Left kidney (tissue), 8 donors: Measurements from ENCODE around the gene XAGE3. TPM values are rescaled to one million over a fixed set of nuclear protein-coding genes. Genes with fewer than 3 reads are reported as not detected.
"Not testable (repeated sequence)": the region's sequence is repeated elsewhere in the genome, so short reads cannot be mapped to it uniquely, and the experiment has no call there.

ENCODE experiments used
- DNase-seq: peaks from one replicate; pipeline ENCODE4 v3.0.0-alpha.2; 2013
- long read RNA-seq, 8 donors: transcript quantifications; one replicate each; lab custom pipeline, GENCODE V29; 2026
- polyA plus RNA-seq: library from polyadenylated mRNA; unstranded; fragments of 120-200 nt; gene quantifications from one replicate; pipeline ENCODE4 v1.2.1, GENCODE V29; 2013; ENCODE audit not compliant: insufficient read length

XAGE3 gene, protein sequence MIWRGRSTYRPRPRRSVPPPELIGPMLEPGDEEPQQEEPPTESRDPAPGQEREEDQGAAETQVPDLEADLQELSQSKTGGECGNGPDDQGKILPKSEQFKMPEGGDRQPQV
- polyA plus RNA-seq, result not detected
- long read RNA-seq, donor 1, result 0 reads
- long read RNA-seq, donor 2, result 0 reads
- long read RNA-seq, donor 3, result 0 reads
- long read RNA-seq, donor 4, result 0 reads
- long read RNA-seq, donor 5, result 0 reads
- long read RNA-seq, donor 6, result 0 reads
- long read RNA-seq, donor 7, result 0 reads
- long read RNA-seq, donor 8, result 0 reads

GRCh38 chrX:52867610-52868348, at the start of gene XAGE3:
XAGE3 (minus strand) TSS chrX:52868083; CDS start chrX:52867133, 950 bp downstream.
- no peak for DNase-seq

DNA sequence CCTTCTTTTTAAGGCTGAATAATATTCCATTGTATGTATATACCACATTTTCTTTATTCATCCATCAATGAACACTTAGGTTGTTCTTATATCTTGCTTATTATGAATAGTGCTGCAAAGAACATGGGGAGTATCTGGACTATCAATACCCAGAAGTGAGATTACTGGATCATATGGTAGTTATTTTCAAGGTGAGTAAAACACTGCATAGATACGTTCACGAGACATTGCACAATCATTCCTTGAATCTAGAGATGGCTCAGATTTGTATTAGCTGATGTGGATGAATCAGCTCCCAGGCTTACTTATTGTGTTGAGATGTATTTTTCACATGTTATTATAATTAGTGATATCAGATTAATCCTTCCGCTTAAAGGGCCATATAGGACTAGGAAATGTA, 46.8 kb upstream of the XAGE3 start:
- not testable (repeated sequence) for DNase-seq

- DNase-seq, result not testable (repeated sequence)
These were observed 45.8 kb upstream of the XAGE3 start for GRCh38 chrX:52913681-52914080.

DNA sequence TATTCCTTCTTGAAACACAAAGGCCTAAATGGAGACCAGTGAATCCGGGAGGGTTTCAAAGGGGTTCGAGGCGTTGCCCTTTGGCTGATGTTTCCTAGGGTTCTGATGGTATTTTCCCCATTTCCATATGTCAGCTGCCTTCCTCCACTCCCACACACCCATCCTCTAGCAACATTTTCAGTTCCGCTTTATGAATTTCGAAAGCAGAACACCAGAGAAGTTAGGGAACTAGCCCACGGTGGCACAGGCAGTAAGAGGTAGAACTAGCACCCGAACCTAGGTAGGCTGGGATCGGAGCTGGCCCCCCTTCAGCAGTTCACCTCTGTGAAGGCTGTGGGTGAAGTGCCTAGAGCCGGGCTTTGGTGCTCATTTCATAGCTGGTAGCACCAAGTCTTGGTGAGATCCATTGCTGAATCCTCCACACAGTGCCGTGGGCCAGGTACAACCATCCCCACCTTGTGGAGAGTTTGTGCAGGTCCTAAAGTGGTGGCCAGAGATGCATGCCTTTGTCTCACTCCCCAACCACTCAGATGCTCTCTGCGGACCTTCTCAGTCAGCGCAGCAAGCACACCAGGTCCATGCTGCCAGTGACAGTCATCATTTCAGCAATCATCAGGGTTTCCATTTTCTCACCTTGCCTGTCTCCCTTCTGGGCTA, 41.6 kb upstream of the XAGE3 start:
- not testable (repeated sequence) for DNase-seq

DNA sequence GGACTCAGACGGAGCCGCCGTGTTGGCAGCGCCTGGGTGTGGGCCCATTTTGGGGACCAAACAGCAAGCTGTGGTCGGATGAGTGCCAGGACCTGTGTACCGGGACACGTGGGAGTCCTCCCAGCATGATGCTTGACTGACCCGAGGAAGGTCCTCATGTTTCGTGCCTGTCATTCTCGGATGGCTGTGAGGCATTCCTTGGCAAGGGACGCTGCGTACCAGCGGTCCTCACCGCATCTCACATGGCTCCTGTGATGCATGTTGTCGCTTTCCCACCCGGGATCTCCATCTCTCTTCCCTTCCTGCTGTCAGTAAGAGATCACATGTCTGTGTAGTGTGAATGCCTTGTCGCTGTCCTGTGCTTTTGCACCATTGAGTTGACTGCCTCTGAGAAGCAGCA, 40.0 kb upstream of the XAGE3 start:
- DNase-seq, result not testable (repeated sequence)

GRCh38 chrX:52907137-52907536, 39.3 kb upstream of the XAGE3 start:
- not testable (repeated sequence) for DNase-seq

DNA sequence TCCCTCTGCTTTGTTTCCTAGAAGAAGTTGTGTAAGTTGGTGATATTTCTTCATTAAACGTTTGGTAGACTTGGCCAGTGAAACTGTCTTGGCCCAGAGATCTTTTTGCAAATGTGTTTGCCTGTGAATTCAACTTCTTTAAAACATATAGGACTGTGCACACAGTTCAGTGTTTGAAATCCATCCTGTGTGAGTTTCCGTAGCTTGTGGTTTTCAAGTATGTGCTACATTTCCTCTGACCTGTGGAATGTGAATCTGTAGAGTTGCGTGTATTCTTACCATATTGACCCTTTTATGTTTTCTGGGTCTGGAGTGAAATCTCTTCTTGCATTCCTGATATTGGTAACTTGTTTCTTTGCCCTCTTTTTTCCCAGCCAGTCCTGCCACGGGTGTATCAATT, 38.2 kb upstream of the XAGE3 start:
- DNase-seq, result not testable (repeated sequence)

DNA sequence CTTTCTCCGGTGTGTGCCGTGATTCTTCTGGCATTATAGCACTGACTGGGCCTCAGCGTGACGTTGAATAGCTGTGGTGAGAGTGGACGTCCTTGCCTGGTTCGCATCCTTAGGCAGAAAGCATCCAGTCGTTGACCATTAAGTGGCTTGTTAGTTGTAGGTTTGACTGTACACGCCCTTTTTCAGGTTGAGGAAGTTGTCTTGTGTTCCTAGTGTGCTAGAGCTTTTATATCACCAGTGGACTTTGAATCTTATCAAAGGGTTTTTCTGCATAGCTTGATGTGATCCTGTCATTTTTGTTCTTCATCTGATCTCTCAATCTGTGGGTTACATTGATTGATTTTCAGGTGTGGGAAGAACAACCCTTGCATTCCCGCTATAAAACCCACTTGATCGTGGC, 37.6 kb upstream of the XAGE3 start:
- not testable (repeated sequence) for DNase-seq

DNA sequence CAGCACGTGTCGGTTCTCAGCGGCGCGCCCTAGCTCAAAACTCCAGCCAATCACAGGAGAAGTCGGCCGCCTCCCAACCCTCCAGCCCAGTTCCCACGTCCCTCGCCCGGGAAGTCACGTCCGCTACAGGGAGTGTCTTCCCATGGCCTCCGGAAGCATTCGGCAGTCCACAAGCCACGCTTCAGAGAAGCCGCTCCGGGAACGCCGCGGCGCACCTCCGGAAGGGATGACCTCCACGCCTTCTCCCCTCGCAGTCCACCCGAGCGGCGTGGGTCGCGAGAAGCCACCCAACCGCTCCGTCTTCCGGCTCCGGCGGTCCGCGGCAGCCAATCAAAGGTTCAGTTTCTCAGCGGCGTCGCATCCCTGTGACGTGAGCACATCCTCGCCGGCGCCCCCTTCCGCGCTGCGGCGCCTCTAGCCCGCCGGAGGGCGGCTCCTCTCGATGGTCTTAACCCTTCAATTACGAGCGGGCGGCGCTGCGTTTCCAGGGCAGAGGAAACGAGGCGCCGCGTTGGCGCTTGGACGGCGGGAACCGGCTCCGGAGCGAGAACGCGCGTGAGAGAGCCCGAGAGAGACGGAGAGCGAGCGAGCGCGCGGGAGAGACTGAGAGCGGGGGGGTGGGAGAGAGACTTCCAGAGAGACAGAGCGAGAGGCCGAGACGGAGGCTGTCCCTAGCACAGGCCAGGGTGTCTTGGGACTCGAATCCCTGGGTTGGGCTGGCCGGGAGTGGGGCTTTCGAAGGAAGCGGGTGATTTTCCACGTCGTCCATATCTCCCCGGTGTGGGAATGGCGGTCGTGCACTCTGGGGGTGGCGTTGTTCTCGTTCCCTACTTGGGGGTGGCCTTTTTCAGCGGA, 29.2 kb upstream of the XAGE3 start, which contains the start of gene FAM156B:
FAM156B (plus strand) TSS at position 476 of the 855 bp plus-strand sequence. CDS start 9,896 bp downstream, outside the sequence.
- not testable (repeated sequence) for DNase-seq

GRCh38 chrX:52896438-52896837, 28.6 kb upstream of the XAGE3 start:
- not testable (repeated sequence) for DNase-seq

DNA sequence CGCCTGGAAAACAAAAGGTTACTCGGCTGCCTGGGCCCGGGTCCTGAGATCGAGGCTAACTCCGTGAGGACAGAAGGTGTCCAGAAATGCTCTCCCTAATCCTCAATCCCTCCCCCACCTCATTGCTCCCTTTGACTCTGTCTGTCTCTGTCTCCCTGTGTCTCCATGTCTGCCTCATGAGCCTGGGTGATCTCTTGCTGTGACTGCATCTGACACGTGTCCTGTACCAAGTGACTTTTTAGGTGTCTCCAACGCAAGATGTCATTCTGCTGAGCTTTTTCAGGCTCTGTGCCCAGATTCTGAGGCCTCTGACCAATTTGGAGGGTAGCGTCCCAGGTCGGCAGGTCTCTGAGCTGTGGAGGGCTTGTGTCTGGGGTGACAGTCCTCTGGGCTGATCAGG, 20.2 kb upstream of the XAGE3 start:
- not testable (repeated sequence) for DNase-seq

GRCh38 chrX:52887459-52887858, 19.6 kb upstream of the XAGE3 start:
- DNase-seq, result not testable (repeated sequence)

GRCh38 chrX:52876386-52876785, 8.5 kb upstream of the XAGE3 start:
- DNase-seq, result not testable (repeated sequence)

DNA sequence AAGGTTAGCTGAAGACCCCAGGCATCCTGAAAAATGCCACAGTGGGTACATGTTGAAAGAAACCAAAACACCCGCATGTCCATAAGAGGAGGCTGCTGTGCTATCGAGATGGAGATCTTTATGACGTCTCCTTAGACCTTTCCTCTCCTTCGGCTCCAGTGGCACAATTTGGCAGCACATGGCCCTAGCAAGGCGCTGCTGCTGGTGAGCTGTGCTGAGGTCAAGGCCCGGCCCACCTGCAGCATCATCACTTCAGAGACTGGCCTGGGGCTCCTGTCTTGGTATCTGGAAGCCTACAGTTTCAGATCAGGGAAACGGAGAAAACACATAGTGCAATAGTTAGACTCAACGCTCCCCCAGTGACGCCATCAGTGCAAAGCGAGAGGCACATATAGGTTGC, 7.6 kb upstream of the XAGE3 start:
- DNase-seq, result not testable (repeated sequence)

- DNase-seq, result no peak
These were observed 6.8 kb upstream of the XAGE3 start for GRCh38 chrX:52874661-52875060.

DNA sequence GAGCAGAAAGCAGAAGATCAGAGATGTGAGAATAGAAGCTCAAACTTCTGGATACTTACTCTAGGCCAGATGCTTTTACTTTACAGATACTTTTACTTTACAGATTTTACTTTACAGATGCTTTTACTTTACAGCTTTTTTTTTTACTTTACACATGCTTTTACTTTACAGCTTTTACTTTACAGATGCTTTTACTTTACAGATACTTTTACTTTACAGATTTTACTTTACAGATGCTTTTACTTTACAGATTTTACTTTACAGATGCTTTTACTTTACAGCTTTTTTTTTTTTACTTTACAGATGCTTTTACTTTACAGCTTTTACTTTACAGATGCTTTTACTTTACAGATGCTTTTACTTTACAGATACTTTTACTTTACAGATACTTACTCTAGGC, 5.9 kb upstream of the XAGE3 start:
- not testable (repeated sequence) for DNase-seq

DNA sequence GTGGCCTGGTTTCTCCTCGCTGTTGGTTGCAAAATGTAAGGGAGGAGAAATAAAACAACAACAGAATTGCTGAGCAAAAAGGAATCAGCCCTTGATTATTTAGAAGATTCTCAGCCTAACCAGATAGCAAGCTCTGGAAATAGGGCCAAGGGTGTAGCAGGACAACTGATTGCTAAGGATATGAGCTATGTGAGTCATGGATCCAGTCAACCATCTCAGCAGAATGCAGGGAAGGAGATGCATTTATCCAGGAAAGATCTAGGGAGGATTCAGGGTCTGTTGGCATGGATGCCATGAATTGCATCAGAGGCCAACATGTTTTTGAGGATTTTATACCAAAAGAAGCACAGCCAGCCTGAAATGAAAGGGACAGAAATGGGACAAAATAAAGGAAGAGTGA, 2.2 kb upstream of the XAGE3 start:
- no peak for DNase-seq

DNA sequence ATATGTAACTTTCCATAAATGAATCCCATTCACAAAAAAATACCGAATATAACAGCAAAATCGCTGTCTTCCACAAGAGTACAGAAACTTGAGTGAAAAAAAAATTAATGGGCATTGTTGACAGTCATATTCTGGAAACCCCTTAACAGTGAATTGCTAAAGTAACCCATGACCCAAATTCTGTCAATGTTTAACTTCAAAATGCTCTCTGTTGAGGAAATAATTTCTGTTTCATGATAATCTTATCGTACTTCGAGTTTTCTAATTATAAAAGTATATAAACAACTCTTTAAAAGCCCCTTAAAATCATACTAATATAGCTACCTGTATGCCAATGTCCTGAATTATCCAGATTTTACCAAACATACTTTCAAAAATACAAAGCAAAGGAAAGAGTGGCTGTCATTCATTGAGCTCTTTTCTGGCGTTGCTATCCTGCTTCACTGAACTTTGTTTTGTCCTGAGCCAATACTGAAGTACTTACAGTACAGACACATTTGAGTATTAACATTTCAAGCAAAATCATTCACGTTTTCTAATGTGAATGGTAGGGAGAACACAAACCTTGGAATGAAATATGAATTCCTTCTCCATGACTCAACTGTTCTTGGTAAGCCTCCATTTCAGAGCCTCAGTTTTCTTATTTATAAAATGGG, 2.4 kb downstream of the XAGE3 start:
- no peak for DNase-seq

DNA sequence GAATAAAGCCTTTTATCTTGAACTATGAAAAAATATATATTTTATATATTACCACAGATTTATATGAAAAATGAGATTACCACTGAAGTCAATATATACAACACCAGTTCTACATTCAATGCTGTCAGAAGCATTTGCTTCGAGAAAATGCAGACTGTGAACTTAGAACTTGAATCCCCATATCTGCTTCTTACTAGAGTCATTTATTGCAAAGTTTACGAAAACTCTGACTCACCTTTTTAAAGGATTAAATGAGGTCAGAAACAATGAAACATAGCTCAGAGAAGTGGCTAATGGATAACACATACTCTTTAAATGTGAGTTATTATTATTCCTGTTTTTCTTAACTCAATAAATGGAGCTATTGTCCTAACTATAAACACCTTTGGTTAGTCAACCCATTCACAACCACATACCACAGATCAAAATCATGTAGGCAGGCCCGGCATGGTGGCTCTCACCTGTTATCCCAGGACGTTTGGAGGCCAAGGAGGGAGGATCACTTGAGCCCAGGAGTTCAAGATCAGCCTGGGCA, 10.8 kb downstream of the XAGE3 start:
- not testable (repeated sequence) for DNase-seq

DNA sequence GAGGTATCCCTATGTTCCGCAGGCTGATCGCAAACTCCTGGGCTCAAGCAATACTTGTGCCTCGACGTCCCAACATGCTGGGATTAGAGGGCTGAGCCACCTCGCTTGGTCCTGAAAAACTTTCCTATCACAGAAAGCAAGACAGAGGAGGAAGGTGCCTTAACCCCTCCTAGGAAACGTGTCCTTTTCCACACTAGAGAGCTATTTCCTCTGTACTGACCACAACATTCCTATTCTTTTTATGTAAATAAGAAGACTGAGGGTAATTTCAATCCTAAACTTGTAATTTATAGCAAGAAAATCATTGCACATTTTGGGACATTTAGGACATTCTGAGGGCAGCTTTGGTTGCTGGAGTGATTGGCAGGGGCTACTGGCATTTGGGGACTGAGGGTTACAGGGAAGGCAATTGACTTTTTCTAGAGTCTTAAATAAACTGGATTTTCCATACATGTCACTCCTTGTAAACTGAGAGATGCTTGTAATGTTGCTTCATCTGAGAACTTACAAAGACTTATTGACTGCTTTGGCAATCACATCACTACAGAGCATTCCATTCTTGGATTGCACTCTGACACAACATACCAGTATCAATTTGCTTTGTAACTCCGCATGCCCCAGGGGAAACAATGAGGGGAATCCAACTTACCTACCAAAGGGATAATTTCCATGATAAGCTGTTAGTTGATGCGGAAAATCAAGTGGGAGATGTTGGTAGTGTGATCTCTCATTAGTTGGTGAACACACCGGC, 15.6 kb downstream of the XAGE3 start:
- no peak for DNase-seq
